Renal pelvis (tissue), 4 donors: ENCODE measurements around the gene RANBP3. TPM values are rescaled to one million over a fixed set of nuclear protein-coding genes. Genes with fewer than 3 reads are reported as not detected.
"Not testable (repeated sequence)": the region's sequence is repeated elsewhere in the genome, so short reads cannot be mapped to it uniquely, and the experiment has no call there.

Experiments
- DNase-seq: peaks from one replicate; pipeline ENCODE4 v3.0.0-alpha.2; 2013
- polyA plus RNA-seq, 3 donors: library from polyadenylated mRNA; unstranded; fragments of 120-200 nt; gene quantifications; one replicate each; pipeline ENCODE4 v1.2.1, GENCODE V29; 2013; ENCODE audit not compliant: insufficient read length in 3 of 3

Gene RANBP3
- polyA plus RNA-seq, 3 donors: 68.1 to 72.5 (median 68.3) TPM

- no peak for DNase-seq
Observed at GRCh38 chr19:5968431-5969373, 9.2 kb downstream of the RANBP3 start.

GRCh38 chr19:5967994-5968430 is 9.9 kb downstream of the RANBP3 start:
- DNase-seq: peak; percentile 79

GRCh38 chr19:5967571-5967970 is 10.4 kb downstream of the RANBP3 start:
- DNase-seq: no peak

GRCh38 chr19:5966941-5967340 is 11.0 kb downstream of the RANBP3 start:
- no peak for DNase-seq

- DNase-seq: no peak
Observed at GRCh38 chr19:5966215-5966614, 11.7 kb downstream of the RANBP3 start.

GRCh38 chr19:5964816-5965565 is 12.9 kb downstream of the RANBP3 start:
- no peak for DNase-seq

DNA sequence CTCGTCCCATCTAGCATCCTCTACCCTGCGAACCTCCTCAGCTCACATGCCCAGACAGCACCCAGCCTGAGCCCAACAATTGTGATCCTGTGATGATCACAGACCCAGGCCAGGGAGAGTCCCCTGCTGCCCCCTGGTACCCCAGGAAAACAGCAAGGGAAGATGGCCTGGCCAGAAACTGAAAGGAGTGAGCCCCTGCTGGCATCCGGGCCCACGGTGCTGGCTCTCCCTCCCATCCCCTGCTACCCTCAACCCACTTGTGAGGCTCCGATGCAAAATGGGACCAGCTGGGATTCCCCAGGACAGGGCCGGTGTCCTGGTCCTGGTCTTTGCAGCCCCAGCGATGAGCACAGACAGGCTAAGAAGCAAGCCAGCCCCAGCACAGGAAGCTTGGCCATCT is 14.1 kb downstream of the RANBP3 start:
- DNase-seq: no peak

DNA sequence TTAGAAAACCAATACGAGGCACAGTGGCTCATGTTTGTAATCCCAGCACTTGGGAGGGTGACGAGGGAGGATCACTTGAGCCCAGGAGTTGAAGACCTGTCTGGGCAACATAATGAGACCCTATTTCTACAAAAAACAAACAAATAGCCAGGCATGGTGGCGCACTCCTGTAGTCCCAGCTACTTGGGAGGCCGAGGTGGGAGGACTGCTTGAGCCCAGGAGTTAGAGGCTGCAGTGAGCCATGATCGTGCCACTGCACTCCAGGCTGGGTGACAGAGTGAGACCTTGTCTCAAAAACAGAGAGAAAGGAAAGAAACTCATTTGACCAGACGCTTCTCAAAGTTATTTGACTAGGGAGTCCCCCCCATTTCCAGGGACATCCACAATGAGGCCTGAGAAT is 14.7 kb downstream of the RANBP3 start:
- DNase-seq: not testable (repeated sequence)

DNA sequence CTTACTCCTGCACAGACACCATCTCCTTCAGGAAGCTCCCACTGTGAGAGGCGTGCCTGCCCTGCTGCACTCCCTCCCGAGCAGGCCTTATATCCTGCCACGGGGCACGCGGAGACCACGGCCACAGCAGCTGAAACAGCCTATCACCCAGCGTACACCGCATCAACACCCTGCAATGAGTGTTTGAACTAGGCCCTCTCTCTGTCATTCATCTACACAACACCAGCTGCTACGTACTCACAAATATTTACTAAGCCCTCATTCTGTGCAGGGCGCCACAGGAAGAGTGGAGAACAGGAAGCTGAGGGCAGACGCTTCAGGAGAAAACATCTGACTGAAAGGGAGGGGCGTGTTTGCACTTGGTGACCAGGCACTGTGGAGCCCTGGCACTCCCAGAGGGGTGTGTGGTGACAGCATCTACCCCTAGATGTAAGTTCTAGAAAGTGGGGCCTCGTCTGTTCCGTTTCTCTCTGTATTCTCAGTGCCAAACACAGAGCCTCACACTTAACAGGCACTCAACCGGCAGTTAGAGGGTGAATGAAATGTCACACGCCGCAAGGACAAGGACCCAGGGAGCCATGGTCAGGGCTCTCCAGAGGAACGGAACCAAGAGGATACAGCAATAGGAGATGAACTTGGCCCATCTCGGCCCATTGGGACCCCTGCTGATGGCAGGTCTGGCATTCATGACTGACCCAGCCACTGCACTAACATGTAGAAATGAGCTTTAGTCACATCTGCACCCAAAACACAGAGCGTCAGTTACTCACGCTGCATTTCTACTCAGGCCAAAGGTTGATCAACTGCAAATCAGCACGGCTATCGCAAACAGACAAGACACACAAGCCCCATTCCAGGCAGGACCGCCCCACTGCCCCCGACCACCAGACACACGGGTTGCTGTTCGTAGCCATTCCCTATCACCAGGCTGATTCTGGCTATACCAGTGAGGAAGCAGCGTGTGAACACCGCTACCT is 15.7 kb downstream of the RANBP3 start:
- no peak for DNase-seq

- not testable (repeated sequence) for DNase-seq
Observed at GRCh38 chr19:5961641-5961968, 16.3 kb downstream of the RANBP3 start.

- DNase-seq: no peak
Observed at GRCh38 chr19:5960005-5961001, 17.6 kb downstream of the RANBP3 start.

GRCh38 chr19:5959260-5960004 is 18.5 kb downstream of the RANBP3 start:
- no peak for DNase-seq

DNA sequence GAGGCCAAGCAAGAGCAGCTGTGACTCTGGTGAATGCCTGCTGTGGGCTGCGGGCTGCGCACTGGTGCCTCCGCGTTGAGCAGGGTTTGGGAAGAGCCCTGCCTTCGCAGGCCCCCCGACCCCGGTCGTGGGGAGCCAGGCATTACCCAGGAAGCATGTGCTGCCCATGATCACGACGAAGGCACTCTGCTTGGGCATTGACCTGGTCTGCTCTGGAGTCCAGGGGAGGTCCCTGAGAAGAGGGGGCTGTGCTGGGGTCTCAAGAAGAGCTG is 19.2 kb downstream of the RANBP3 start:
- DNase-seq: no peak

GRCh38 chr19:5958074-5958850 is 19.7 kb downstream of the RANBP3 start:
- DNase-seq: no peak

DNA sequence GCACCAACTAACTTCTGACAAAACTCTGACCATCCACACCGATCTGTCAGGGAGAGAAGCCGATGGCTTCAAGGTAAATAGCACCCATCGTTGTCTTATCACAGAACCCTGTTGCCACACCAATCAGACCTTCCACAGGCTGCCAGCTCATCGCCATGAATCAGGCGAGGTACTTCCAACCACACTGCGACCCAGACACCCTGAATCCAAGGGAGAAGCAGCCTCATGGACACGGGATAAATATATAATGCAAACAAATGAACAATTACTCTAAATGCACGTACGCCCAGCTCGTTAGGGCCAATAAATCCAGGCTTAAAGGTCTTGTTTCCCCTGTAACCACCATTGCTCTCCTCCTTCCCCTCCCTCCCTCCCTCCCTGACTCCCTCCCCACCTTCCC is 20.8 kb downstream of the RANBP3 start:
- DNase-seq: no peak

DNA sequence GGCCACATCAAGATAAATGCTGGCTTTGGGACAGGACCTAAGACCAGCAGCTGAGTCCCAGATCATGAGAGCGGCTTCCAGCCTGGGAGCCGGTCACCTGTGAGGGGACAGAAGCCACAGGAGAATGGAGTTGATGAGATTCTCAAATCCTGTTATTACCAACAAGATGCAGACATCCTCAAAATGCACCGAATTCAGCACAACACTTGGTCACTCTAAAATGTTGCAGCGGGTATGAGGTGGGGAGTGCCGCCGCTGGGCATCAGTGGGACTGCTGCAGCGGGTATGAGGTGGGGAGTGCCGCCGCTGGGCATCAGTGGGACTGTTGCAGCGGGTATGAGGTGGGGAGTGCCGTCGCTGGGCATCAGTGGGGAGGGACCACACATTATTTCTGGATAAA is 21.2 kb downstream of the RANBP3 start:
- no peak for DNase-seq

- no peak for DNase-seq
Observed at GRCh38 chr19:5956323-5956722, 21.6 kb downstream of the RANBP3 start.

- no peak for DNase-seq
Observed at GRCh38 chr19:5955636-5955935, 22.4 kb downstream of the RANBP3 start.

DNA sequence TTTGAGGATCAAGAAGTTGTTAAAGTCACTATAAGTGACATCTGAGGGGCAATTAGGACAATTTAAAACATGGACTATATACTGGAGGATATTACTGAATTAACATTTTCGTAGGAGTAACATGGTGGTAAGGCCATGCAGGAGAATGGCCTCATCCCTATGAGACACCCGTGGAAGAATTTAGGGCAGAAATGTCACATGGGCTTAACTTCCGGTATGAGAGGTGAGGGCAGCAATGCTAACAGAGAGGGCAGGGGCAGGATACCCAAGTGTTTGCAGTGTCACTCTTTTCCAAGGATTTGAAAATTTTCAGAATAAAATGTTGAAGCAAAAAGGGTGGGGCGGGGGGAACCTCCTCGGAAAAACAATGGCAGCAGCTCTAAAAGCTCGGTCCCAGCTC is 23.6 kb downstream of the RANBP3 start:
- DNase-seq: no peak
